Left ventricle myocardium superior (tissue), 1 donor: ENCODE measurements around the gene TNRC6C. TPM values are rescaled to one million over a fixed set of nuclear protein-coding genes. Genes with fewer than 3 reads are reported as not detected.
"Not testable (repeated sequence)": the region's sequence is repeated elsewhere in the genome, so short reads cannot be mapped to it uniquely, and the experiment has no call there.

Experiments used
- ATAC-seq: fragments of 200-7000 bp; cut with Tn5 transposase; one replicate; pipeline ENCODE4 v1.9.1; 2020; ENCODE audit warnings: mild to moderate bottlenecking, moderate library complexity
- DNase-seq: peaks from one replicate; pipeline ENCODE4 v3.0.0-alpha.2; 2020
- intact Hi-C: fragments of 100-400 bp; cut with micrococcal nuclease; formaldehyde crosslinking; loops from one replicate; pipeline ENCODE4 v1.11.0; 2022
- total RNA-seq: library from RNA; stranded (reverse); fragmentation: NEBNext Ultra II Directional; extraction: Animal tissue kit (Norgen Biotek cat#: 25700); gene quantifications from one replicate; pipeline ENCODE4 v1.2.1, GENCODE V29; 2021
- donor health status: DM: no; HTN: yes; CAD: no; lungs with severe emphysema.

TNRC6C gene
- total RNA-seq, 1 donor from 2014 or later: 21.2 TPM

DNA sequence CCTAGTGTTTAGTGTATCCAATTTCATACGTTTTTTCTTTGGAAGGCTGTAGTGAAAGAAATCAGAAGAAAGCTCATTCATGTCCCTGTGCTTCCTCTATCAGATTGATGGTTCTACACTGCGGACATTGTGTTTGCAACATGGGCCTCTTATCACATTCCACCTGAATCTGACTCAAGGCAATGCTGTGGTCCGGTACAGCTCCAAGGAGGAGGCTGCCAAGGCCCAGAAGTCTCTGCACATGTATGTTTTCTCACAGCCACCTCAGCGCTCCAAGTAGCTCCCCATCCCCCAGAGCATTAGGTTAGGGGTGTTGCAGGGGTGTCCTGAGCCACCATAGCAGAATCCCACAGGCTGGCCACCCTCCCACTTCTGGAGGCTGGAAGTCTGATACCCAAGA is 144.8 kb downstream of the TNRC6C start:
- intact Hi-C loops: no loop called here

DNA sequence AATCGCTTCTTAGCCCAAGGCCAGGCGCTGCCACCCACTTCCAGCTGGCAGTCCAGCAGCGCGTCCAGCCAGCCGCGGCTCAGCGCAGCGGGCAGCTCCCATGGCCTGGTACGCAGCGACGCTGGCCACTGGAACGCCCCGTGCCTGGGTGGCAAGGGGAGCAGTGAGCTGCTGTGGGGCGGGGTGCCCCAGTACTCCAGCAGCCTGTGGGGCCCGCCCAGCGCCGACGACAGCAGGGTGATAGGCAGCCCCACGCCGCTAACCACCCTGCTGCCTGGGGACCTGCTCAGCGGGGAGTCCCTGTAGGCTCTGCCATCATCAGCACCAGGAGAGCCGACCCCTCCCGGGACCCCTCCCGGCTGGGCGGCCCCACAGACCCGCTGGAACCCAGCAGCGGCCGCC is 146.0 kb downstream of the TNRC6C start:
- DNase-seq: no peak
- ATAC-seq: no peak
- intact Hi-C loops: no loop called here

More for the DNA sequence above, 144.8 kb downstream of the TNRC6C start:
- ATAC-seq (no peak), DNase-seq (no peak)

GRCh38 chr17:78105101-78105500 is 146.6 kb downstream of the TNRC6C start:
- ATAC-seq: peak; percentile 24
- intact Hi-C loops: no loop called here
- DNase-seq: no peak

DNA sequence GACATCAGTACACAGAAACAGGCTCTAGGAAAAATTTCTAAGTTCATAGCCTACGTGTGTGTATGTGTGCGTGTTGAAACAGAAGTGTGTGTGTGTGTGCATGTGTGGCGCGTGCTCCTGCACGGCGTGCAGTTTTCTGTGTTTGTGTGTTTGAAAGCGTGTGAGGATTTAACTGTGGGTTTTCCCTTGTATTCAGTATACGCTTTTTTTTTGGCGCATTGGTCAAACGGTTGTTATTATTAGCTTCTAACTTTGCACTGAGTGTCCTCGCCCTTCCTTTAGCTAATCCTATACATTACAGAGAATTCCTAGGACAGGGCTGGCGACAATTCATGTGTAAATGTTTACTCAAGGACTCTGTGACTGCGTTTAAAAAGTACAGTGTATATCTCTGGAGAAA is 147.0 kb downstream of the TNRC6C start:
- DNase-seq (no peak), ATAC-seq (no peak)
- intact Hi-C loops: no loop called here

DNA sequence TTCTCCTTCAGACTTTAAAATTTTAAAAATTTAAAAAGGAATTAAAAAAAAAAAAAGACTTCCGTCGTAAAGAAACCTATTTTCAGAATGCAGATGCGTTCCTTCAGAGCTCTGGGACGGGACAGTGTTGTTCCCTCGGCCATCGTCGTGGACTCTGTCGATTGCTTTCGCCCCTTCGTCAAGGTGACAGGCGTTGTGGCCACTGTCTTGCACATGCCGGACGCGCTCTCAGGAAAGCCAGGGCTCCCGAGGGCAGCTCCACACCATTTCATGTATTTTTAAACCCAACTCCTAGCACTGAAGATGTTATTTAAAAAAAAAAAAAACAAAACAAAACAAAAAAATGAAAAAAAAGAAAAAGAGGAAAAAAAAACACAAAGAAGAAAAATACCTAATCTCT is 147.7 kb downstream of the TNRC6C start:
- ATAC-seq (no peak), DNase-seq (no peak)
- intact Hi-C loops: no loop called here

GRCh38 chr17:78107457-78107856 is 149.0 kb downstream of the TNRC6C start:
- DNase-seq (no peak), ATAC-seq (no peak)
- intact Hi-C loops: no loop called here

DNA sequence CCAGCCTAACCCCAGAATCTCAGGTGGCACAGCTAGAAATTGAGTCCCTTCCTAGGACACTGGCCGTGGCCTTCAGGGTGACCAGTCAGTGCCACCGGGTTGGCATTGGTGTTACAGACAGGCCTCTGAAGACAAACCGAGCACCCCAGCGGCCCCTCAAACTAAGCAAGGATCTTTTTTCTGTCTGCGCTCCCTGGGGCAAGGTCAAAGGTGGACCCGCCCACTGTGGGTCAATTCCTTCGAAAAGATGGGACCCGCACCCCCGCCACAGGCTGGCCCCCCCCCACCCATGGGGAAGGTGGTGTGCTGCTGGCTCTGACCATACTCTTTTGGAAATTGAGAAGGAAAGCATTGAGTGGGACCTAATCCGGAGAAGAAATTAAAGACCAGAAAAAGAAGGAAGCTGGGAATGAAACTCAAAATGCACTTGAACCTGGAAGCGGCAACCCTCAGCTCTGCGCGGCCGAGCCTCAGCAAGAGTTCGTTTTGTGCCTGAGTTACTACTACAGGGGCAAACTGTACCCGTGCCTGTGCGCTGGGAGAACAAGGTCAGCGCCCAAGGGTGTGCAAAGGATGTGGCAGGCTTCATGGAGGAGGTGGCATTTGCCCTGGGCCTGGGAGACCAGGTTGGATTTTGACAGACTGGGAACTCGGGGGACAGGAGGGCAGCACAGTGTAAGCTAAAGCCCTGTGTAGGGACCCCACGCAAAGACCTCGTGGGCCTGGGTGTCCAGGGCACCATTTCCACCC is 149.6 kb downstream of the TNRC6C start:
- DNase-seq (no peak), ATAC-seq (no peak)
- intact Hi-C loops: no loop called here

DNA sequence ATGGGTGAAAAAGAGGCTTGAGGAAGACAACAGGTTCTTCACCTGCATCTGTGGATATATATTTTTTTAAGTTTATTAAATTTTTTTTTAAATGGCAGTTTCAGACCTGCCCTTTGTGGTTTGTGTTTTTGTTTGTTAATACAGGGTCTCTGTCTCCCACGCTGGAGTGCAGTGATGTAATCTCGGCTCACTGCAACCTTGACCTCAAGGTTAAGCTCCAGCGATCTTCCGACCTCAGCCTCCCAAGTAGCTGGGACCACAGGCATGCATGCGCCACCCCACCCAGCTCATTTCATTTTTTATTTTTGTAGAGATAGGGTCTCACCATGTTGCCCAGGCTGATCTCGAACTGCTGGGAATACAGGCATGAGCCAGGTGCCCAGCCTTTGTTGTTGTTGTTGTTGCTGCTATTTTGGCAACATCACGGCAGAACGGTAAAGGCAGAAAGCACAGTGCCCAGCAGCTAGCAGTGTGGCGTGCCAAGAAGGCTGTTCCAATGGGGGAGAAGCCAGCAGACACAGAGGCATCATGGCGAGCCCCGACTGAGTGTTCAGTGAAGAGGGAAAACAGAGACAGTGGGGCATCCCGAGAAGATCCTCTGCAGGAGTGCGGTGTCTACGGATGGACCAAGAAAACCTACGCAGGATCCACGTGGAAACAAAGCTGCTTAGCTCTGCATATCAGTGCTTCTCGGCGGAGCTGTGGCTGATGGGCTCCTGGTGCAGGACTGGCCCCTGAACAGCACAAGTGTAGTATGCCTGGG is 150.4 kb downstream of the TNRC6C start:
- ATAC-seq (peak; percentile 47), DNase-seq (no peak)
- intact Hi-C loops: no loop called here

DNA sequence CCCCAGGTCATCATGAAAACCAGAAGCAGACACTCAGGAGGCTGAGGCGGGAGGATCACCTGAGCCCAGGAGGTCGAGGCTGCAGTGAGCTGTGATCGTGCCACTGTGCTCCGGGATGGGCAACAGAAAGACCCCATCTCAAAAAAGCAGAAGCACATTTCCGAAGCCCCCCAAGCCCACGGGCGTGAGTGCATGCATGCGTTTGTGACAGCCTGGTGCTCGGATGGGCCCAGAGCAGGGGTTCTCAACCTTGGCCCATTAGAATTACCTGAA is 150.9 kb downstream of the TNRC6C start:
- intact Hi-C loops: no loop called here
- DNase-seq (no peak), ATAC-seq (no peak)

- intact Hi-C loops: no loop called here
- peak; percentile 59 for DNase-seq
- peak; percentile 36 for ATAC-seq
These were observed 152.0 kb downstream of the TNRC6C start for GRCh38 chr17:78110363-78111015.

DNA sequence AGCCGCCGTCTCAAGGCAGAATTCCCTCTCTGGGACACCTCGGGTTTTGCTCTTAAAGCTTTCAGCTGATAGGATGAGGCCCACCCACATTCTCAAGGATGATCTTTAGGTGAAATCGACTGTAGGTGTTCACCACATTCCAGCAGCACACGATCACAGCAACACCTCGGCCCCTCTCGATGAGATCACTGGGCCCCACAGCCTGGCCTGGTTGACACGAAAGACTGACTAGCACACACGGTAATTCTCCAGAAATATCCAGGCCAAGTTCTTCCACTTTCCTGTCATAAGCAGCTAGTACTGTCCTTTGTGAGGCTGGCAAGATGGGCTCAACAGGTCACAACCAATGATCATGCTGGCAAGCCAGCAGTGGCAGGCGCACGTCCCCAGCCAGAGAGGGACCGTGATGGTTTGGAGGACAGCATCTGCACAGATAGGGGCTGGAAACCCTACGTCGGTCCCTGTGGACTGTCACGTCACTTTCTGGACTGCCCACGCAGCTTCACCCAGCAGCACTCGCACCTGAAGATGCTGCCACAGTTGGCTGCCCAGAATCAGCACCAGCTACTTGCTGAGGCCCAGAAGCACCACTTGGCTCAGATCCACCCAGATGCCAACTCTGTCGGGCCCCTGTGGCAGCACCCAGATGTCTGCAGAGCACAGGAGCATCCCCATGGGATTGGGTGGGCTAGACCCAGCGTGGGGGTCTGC is 152.7 kb downstream of the TNRC6C start:
- intact Hi-C loops: no loop called here
- ATAC-seq (no peak), DNase-seq (no peak)

- DNase-seq (no peak), ATAC-seq (no peak)
- intact Hi-C loops: no loop called here
These were observed 153.4 kb downstream of the TNRC6C start for GRCh38 chr17:78111727-78112517.

DNA sequence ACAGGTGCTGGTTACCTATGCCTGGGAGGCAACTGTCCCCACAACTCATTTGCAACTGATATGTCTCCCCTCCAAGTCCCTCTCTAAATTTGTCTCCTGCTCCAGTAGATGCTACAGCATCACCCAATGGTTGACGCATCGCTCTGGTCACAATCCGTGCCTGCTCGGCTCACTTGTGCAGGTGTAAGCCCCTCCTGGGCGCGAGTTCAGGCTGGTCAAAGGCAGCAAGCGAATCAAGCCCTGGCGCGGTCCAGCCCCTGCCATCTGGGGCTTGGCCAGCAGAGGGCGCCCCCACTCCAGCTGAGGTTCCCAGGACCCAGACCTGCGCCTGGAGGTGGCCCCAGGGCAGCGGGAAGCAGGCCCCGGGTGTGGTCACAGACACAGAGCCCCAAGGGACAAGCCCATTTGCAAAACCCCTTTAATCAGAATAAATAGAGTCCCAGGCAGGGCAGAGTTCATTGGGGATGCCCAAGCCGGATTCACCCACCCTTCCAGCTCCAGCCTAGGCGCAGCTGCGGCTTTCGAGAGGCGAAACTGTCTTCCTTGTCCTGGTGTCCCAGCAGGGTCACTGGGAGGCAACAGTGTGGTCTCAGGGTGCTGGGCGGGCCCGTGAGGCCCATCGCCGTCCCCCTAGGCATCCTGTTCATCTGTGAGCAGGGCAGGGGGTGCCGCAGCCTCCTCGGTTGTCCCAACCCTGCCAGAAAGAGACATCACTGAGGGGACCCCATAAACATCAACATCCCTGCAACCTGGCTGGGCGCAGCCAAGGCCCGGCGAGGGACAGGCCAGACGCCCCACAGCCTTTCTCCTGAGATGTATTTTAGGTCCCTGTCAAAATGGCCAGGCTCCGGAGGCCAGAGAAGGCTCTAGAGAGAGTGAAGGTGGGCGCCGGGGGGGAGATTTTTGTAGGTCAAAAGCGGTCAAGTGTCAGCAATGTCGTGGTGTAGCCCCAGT is 154.3 kb downstream of the TNRC6C start:
- intact Hi-C loops: no loop called here
- peak; percentile 56 for ATAC-seq
- DNase-seq: peak; percentile 90

- DNase-seq (peak; percentile 31), ATAC-seq (no peak)
- intact Hi-C loops: no loop called here
These were observed 155.6 kb downstream of the TNRC6C start for GRCh38 chr17:78113804-78114785.

GRCh38 chr17:78114831-78115723 is 156.6 kb downstream of the TNRC6C start:
- peak; percentile 78 for ATAC-seq
- intact Hi-C loops: no loop called here
- DNase-seq: peak; percentile 83

DNA sequence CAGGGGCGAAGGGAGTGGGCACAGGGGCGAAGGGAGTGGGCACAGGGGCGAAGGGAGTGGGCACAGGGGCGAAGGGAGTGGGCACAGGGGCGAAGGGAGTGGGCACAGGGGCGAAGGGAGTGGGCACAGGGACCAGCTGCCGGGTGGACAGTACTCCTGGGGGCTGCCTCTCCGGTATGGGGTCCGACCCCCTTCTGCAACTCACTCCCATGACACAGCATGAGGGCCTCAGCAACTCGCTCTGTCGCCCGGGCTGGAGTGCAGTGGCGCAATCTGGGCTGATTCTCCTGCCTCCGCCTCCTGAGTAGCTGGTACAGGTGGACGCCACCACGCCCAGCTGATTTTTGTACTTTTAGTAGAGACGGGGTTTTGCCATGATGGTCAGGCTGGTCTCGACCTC is 157.3 kb downstream of the TNRC6C start:
- intact Hi-C loops, ATAC-seq: not testable (repeated sequence)
- DNase-seq: peak; percentile 25
